B cell (primary cell): ENCODE measurements around the gene SUGCT. TPM values are rescaled to one million over a fixed set of nuclear protein-coding genes. Genes with fewer than 3 reads are reported as not detected.

ENCODE experiments used
- ATAC-seq: fragments of 200-7000 bp; cut with Tn5 transposase; one replicate; pipeline ENCODE4 v1.10.0; 2021; ENCODE audit warnings: low read depth, mild to moderate bottlenecking, moderate number of reproducible peaks, moderate library complexity
- CTCF ChIA-PET: fragments of 350-600 bp; sonication (Branson Sonifier 250); formaldehyde crosslinking; loops from one replicate; lab custom pipeline; 2021; ENCODE audit warnings: antibody characterized with exemption, inconsistent platforms; lab: Charles Lee
- POLR2A ChIA-PET: fragments of 350-600 bp; sonication (Branson Sonifier 250); formaldehyde crosslinking; loops from one replicate; lab custom pipeline; 2021; ENCODE audit warnings: antibody characterized with exemption; lab: Charles Lee
- DNase-seq: peaks from one replicate; pipeline ENCODE4 v3.0.0; 2013
- H2AFZ ChIP-seq: 2 replicates; pipeline ENCODE4 v1.6.1; 2012; ENCODE audit warnings: mild to moderate bottlenecking, low read depth, low read length; ENCODE audit not compliant: insufficient read depth, poor library complexity, severe bottlenecking
- H3K27ac ChIP-seq, 2 donors: 1 replicate in 1 of 2; 2 replicates in 1 of 2; pipeline ENCODE4 v1.5.1; 2012 to 2013; ENCODE audit warnings: low read length in 2 of 2, mild to moderate bottlenecking in 2 of 2, moderate library complexity in 1 of 2
- H3K27me3 ChIP-seq, 4 experiments: fragments of 200-600 bp in 1 of 4; sonication (generic) in 1 of 4; replicated peaks in 1 of 4; 1 replicate in 2 of 4; 2 replicates in 2 of 4; pipeline versions ENCODE4 v1.6.1 to v1.7.0; 2013 to 2016; ENCODE audit warnings: low read length in 3 of 4, mild to moderate bottlenecking in 2 of 4, mixed read lengths in 1 of 4, moderate library complexity in 1 of 4; ENCODE audit not compliant: insufficient read depth in 4 of 4, control insufficient read depth in 3 of 4; ENCODE audit errors: control extremely low read depth in 1 of 4
- H3K36me3 ChIP-seq, 2 experiments: replicated peaks in 1 of 2; 1 replicate in 1 of 2; 2 replicates in 1 of 2; pipeline versions ENCODE4 v1.6.1 to v1.7.1; 2013; ENCODE audit warnings: low read length in 1 of 2; ENCODE audit not compliant: insufficient read depth in 2 of 2, control insufficient read depth in 1 of 2; ENCODE audit errors: control extremely low read depth in 1 of 2, extremely low read depth in 1 of 2
- H3K4me1 ChIP-seq, 2 donors: fragments of 200-600 bp in 1 of 2; sonication (generic) in 1 of 2; 1 replicate in 1 of 2; 2 replicates in 1 of 2; pipeline versions ENCODE4 v1.5.1 to v1.6.1; 2013 to 2017; ENCODE audit warnings: low read length in 2 of 2; ENCODE audit not compliant: control insufficient read depth in 2 of 2, insufficient read depth in 2 of 2
- H3K4me2 ChIP-seq: replicated peaks from 2 replicates; pipeline ENCODE3; 2012; ENCODE audit warnings: mild to moderate bottlenecking, low read depth, low read length; ENCODE audit not compliant: poor library complexity, severe bottlenecking
- H3K4me3 ChIP-seq, 5 experiments: fragments of 200-600 bp in 1 of 5; sonication (generic) in 1 of 5; 1 replicate in 3 of 5; 2 replicates in 2 of 5; pipeline versions ENCODE4 v1.5.1 to v1.7.0; 2011 to 2016; ENCODE audit warnings: low read length in 4 of 5, mild to moderate bottlenecking in 4 of 5, low read depth in 2 of 5, control low read depth in 1 of 5, moderate library complexity in 1 of 5; ENCODE audit not compliant: insufficient read depth in 1 of 5; ENCODE audit errors: control extremely low read depth in 1 of 5, extremely low read depth in 1 of 5
- H3K79me2 ChIP-seq: fragments of 200-600 bp; sonication (generic); one replicate; pipeline ENCODE4 v1.6.0; 2016; ENCODE audit warnings: low read length; ENCODE audit not compliant: control insufficient read depth, insufficient read depth
- H3K9ac ChIP-seq: fragments of 200-600 bp; sonication (generic); 2 replicates; pipeline ENCODE4 v1.6.1; 2017; ENCODE audit warnings: mild to moderate bottlenecking, low read length, moderate library complexity
- H3K9me3 ChIP-seq, 3 donors: one replicate each; pipeline versions ENCODE4 v1.6.1 to v1.7.1; 2013; ENCODE audit warnings: low read length in 2 of 3; ENCODE audit not compliant: control insufficient read depth in 2 of 3, insufficient read depth in 1 of 3; ENCODE audit errors: control extremely low read depth in 1 of 3
- H4K20me1 ChIP-seq: 2 replicates; pipeline ENCODE4 v1.6.0; 2012; ENCODE audit warnings: mild to moderate bottlenecking, low read length; ENCODE audit not compliant: insufficient read depth, control insufficient read depth, poor library complexity, severe bottlenecking
- H3K27ac Mint-ChIP-seq: one replicate; pipeline ENCODE4 v1.8.0; 2021; ENCODE audit warnings: mixed read lengths
- H3K27me3 Mint-ChIP-seq: one replicate; pipeline ENCODE4 v1.8.0; 2021; ENCODE audit warnings: mixed read lengths
- H3K4me1 Mint-ChIP-seq: one replicate; pipeline ENCODE4 v1.8.0; 2021; ENCODE audit warnings: mixed read lengths
- H3K4me3 Mint-ChIP-seq: one replicate; pipeline ENCODE4 v1.8.0; 2021; ENCODE audit warnings: mixed read lengths
- H3K9me3 Mint-ChIP-seq: one replicate; pipeline ENCODE4 v1.8.0; 2022; ENCODE audit warnings: mixed read lengths; ENCODE audit not compliant: insufficient read depth
- CTCF ChIP-seq: fragments of 200-600 bp; IDR thresholded peaks from one replicate; pipeline ENCODE4 v1.8.0; 2022; ENCODE audit warnings: antibody characterized with exemption, mild to moderate bottlenecking
- EZH2 ChIP-seq: IDR thresholded peaks from 2 replicates; pipeline ENCODE4 v1.6.1; 2012; ENCODE audit warnings: borderline replicate concordance, low read depth, mild to moderate bottlenecking, moderate library complexity, low read length; ENCODE audit not compliant: insufficient read depth, poor library complexity, severe bottlenecking
- WGBS: methylation state at CpG from one replicate; pipeline ENCODE4 v1.1.5; 2013; ENCODE audit warnings: missing lambda C conversion rate; ENCODE audit not compliant: insufficient coverage; 5-methylcytosine and 5-hydroxymethylcytosine counted together
- intact Hi-C: fragments of 100-400 bp; cut with micrococcal nuclease; formaldehyde crosslinking; loops from one replicate; pipeline ENCODE4 v1.10.0; 2022
- polyA plus RNA-seq: library from polyadenylated mRNA; depleted of rRNA; stranded (reverse); fragments of >200 nt; gene quantifications from 2 replicates; pipeline ENCODE4 v1.2.3, GENCODE V29; 2012
- total RNA-seq, 2 donors: library from RNA; stranded (reverse); fragments of 120-200 nt in 1 of 2; gene quantifications; 1 replicate in 1 of 2; 2 replicates in 1 of 2; pipeline versions ENCODE4 v1.2.3 to v1.2.4, GENCODE V29; 2013 to 2022

Gene SUGCT
- total and polyA plus RNA-seq, 2 donors (not counting 1 experiment from before 2014, with no cell fraction given) = 0.19 to 0.86 TPM

DNA sequence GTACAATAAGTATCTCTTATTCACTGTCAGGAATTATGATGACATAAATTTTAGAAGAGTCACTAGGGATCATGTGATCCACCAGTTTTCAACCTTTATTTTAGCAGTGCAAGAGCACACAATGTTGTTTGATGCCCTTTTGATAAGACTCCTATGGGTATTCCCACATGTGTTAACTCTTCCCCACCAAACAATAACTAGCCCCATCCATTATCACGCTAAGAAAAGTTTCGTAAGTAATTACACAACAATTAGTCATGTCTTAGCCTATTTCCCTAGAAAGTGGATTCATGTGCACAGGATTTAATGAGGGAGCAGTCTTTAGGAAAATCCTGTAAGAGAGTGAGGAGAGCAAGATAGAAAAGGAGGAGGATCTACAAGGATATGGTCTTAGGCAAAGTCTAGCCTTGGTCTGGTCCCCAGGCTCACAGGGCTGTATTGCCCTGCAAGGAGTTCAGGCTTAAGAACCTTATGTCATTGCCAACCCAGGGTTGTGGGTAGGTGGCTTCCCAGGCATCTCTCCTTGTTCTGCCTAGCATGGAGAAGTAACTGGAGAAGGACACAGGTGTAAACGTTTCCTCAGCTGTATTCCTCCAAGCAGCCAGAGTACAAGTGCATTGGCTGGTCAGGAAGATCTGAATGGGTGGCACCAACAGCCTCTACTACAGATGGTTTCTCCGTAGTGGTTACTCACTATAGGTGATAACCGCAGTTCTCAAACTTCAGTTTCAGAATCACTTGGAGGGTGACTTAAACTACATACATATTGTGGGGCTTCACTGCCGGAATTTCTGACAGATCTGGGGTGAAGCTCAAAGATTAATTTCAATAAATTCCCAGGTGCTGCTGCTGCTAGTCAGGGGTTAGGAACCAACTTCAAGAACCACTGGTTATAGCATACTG is 574.5 kb downstream of the SUGCT start:
- no peaks in the 10 kb centered on the region for H3K9me3 Mint-ChIP-seq
- no peak overlapping the region for H3K27ac ChIP-seq
- H3K27me3 Mint-ChIP-seq = no peaks in the 10 kb centered on the region
- H3K27me3 ChIP-seq = no peaks in the 10 kb centered on the region
- TF ChIP-seq CTCF = no peak
- TF ChIP-seq EZH2 = no peak
- no peak overlapping the region for H3K27ac Mint-ChIP-seq
- H3K79me2 ChIP-seq = no peaks in the 10 kb centered on the region
- DNase-seq (no peak), ATAC-seq (no peak)
- no peaks in the 10 kb centered on the region for H3K9me3 ChIP-seq
- no peaks in the 10 kb centered on the region for H3K36me3 ChIP-seq
- H2AFZ ChIP-seq = no peak overlapping the region
- H3K4me1 Mint-ChIP-seq = no peaks in the 10 kb centered on the region
- H3K9ac ChIP-seq = no peak overlapping the region
- ChIA-PET CTCF (no interaction called here), POLR2A (no interaction called here)
- 90% methylated on average over 4 of the region's 6 CpGs for WGBS
- no peak overlapping the region for H3K4me3 Mint-ChIP-seq
- intact Hi-C loops = no loop called here
- no peaks in the 10 kb centered on the region for H4K20me1 ChIP-seq
- no peak overlapping the region for H3K4me3 ChIP-seq
- H3K4me1 ChIP-seq = no peaks in the 10 kb centered on the region
- H3K4me2 ChIP-seq = no peak overlapping the region

GRCh38 chr7:40711706-40712105 is 576.9 kb downstream of the SUGCT start:
- Mint-ChIP-seq H3K4me1 (no peaks in the 10 kb centered on the region), H3K4me3 (no peak overlapping the region), H3K27ac (no peak overlapping the region), H3K27me3 (peaks cover 3% of the 10 kb centered on the region), H3K9me3 (no peaks in the 10 kb centered on the region)
- intact Hi-C loops = no loop called here
- ATAC-seq (no peak), DNase-seq (no peak)
- Histone ChIP-seq H3K36me3 (no peaks in the 10 kb centered on the region), H2AFZ (no peak overlapping the region), H3K4me3 (no peak overlapping the region), H3K27ac (no peak overlapping the region), H3K4me2 (no peak overlapping the region), H3K4me1 (no peaks in the 10 kb centered on the region), H3K27me3 (no peaks in the 10 kb centered on the region), H3K79me2 (no peaks in the 10 kb centered on the region), H3K9ac (no peak overlapping the region), H4K20me1 (no peaks in the 10 kb centered on the region), H3K9me3 (no peaks in the 10 kb centered on the region)
- POLR2A ChIA-PET = no interaction called here
- TF ChIP-seq EZH2 = no peak
- no peak for TF ChIP-seq CTCF
- whole genome bisulfite sequencing = 98% methylated on average over 6 of the region's 6 CpGs
- CTCF ChIA-PET = no interaction called here
